Caco-2 (cell line): ENCODE results near the gene TNNI2. TPM values are rescaled to one million over a fixed set of nuclear protein-coding genes. Genes with fewer than 3 reads are reported as not detected.

ENCODE experiments used
- BruUV-seq: library from RNA; stranded (reverse); fragments of 400-500 nt; replicated peaks from 2 replicates; lab custom pipeline; 2021; lab: Mats Ljungman, UMichigan
- CTCF ChIA-PET: fragments of 300-600 bp; sonication (Branson Sonifier 250); formaldehyde crosslinking; loops from one replicate; lab custom pipeline; 2022; ENCODE audit warnings: antibody characterized with exemption; lab: Charles Lee
- POLR2A ChIA-PET: fragments of 300-600 bp; sonication (Branson Sonifier 250); formaldehyde crosslinking; loops from one replicate; lab custom pipeline; 2022; ENCODE audit warnings: antibody characterized with exemption; lab: Charles Lee
- DNase-seq, 2 experiments: peaks; one replicate each; pipeline versions ENCODE4 v3.0.0 to v3.0.0-alpha.2; 2020 to 2022
- H3K27me3 ChIP-seq: replicated peaks from 2 replicates; pipeline ENCODE4 v1.6.0; 2011; ENCODE audit warnings: low read length; ENCODE audit not compliant: control insufficient read depth, insufficient read depth
- H3K36me3 ChIP-seq: 2 replicates; pipeline ENCODE4 v1.5.1; 2011; ENCODE audit warnings: low read length; ENCODE audit not compliant: control insufficient read depth, insufficient read depth
- H3K4me1 ChIP-seq: fragments of 250-450 bp; sonication (Bioruptor Pico); 2 replicates; pipeline ENCODE4 v1.5.1; 2020; ENCODE audit warnings: mild to moderate bottlenecking
- H3K4me3 ChIP-seq: 2 replicates; pipeline ENCODE4 v1.5.1; 2011; ENCODE audit warnings: low read depth, mild to moderate bottlenecking, control low read depth, low read length
- H3K9me3 ChIP-seq: fragments of 250-450 bp; sonication (Bioruptor Pico); 2 replicates; pipeline ENCODE4 v1.5.1; 2020; ENCODE audit warnings: mild to moderate bottlenecking, moderate library complexity
- H3K27ac Mint-ChIP-seq: one replicate; pipeline ENCODE4 v1.8.0; 2022; ENCODE audit warnings: mixed read lengths; ENCODE audit not compliant: unreplicated experiment
- H3K27me3 Mint-ChIP-seq: one replicate; pipeline ENCODE4 v1.8.0; 2022; ENCODE audit warnings: mixed read lengths; ENCODE audit not compliant: insufficient read depth, unreplicated experiment
- H3K36me3 Mint-ChIP-seq: one replicate; pipeline ENCODE4 v1.8.0; 2022; ENCODE audit warnings: mild to moderate bottlenecking, mixed read lengths; ENCODE audit not compliant: insufficient read depth, unreplicated experiment
- H3K4me1 Mint-ChIP-seq: one replicate; pipeline ENCODE4 v1.8.0; 2022; ENCODE audit warnings: low read depth, mixed read lengths; ENCODE audit not compliant: unreplicated experiment
- H3K4me3 Mint-ChIP-seq: one replicate; pipeline ENCODE4 v1.8.0; 2022; ENCODE audit warnings: mild to moderate bottlenecking, moderate library complexity, mixed read lengths; ENCODE audit not compliant: unreplicated experiment
- H3K9me3 Mint-ChIP-seq: one replicate; pipeline ENCODE4 v1.8.0; 2022; ENCODE audit warnings: mixed read lengths; ENCODE audit not compliant: unreplicated experiment
- intact Hi-C: fragments of 100-400 bp; cut with micrococcal nuclease; formaldehyde crosslinking; loops from one replicate; pipeline ENCODE4 v1.10.0; 2022; ENCODE audit not compliant: unreplicated experiment
- total RNA-seq: library from RNA; stranded (reverse); gene quantifications from 2 replicates; pipeline ENCODE4 v1.2.3, GENCODE V29; 2022
- TF ChIP-seq, protein P1 (sequence below), 2 experiments: fragments of 200-600 bp in 1 of 2; IDR thresholded peaks; 1 replicate in 1 of 2; 2 replicates in 1 of 2; pipeline versions ENCODE4 v1.5.1 to v1.8.0; 2011 to 2022; ENCODE audit warnings: antibody characterized with exemption in 1 of 2, control low read depth in 1 of 2, inconsistent platforms in 1 of 2, low read depth in 1 of 2, low read length in 1 of 2, mild to moderate bottlenecking in 1 of 2, moderate library complexity in 1 of 2; ENCODE audit not compliant: insufficient read depth in 1 of 2, severe bottlenecking in 1 of 2, unreplicated experiment in 1 of 2

TNNI2 gene
- total RNA-seq, 1 experiment from 2014 or later, result 8.6 TPM

DNA sequence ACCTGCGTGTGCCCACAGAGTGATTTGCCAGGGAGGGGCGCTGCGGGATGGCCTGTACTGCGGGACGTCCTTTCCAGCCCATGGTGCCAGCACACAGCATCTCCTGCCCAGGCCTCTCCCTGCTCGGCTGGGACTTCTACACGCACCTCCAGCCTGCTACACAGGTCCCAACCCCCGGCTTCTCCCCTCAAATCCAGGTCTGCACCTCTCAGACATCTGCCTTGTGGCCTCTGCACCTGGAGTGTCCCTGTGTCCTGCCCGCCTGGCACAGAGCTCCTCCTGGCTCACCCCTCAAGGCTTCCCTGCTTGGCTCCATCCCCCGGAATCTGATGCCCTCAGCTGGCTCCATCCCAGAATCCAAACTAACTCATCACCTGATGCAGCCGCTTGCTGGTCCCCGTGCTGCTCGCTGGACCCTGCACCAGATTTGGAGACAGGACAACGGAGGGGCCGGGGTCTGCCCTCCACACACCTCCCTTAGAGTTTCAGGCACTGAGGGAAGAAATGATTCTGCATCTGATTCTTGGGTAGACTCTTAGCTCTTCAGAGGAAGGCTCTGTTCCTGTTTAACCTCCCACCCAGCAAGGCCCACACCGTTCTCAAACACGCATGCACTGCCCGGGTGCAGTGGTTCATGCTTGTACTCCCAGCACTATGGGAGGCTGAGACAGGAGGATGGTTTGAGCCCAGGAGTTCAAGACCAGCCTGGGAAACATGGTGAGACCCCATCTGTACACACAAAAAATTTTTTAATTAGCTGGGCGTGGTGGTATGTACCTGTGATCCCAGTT lies 10.1 kb downstream of the TNNI2 start:
- Mint-ChIP-seq H3K36me3 (no peaks in the 10 kb centered on the region), H3K4me1 (peaks cover 11% of the 10 kb centered on the region), H3K4me3 (no peak overlapping the region), H3K9me3 (no peaks in the 10 kb centered on the region), H3K27me3 (no peaks in the 10 kb centered on the region), H3K27ac (no peak overlapping the region)
- ChIA-PET POLR2A (interaction anchor here (0.6 kb wide), 1 partner anchor 14 kb away, joined by 4 read pairs; the partner anchor contains the start of gene SYT8), CTCF (interaction anchor here (0.6 to 1.9 kb wide), 6 partner anchors 10 to 302 kb away, joined by 3 to 6 read pairs (median 4); partner anchors contain the start of gene TNNI2)
- Histone ChIP-seq H3K27me3 (no peaks in the 10 kb centered on the region), H3K4me1 (peaks cover 8% of the 10 kb centered on the region), H3K9me3 (no peaks in the 10 kb centered on the region), H3K4me3 (no peak overlapping the region), H3K36me3 (no peaks in the 10 kb centered on the region)
- intact Hi-C loops, result no loop called here
- no peak for DNase-seq
- no TSS peak for BruUV-seq
- TF ChIP-seq, protein P1, sequence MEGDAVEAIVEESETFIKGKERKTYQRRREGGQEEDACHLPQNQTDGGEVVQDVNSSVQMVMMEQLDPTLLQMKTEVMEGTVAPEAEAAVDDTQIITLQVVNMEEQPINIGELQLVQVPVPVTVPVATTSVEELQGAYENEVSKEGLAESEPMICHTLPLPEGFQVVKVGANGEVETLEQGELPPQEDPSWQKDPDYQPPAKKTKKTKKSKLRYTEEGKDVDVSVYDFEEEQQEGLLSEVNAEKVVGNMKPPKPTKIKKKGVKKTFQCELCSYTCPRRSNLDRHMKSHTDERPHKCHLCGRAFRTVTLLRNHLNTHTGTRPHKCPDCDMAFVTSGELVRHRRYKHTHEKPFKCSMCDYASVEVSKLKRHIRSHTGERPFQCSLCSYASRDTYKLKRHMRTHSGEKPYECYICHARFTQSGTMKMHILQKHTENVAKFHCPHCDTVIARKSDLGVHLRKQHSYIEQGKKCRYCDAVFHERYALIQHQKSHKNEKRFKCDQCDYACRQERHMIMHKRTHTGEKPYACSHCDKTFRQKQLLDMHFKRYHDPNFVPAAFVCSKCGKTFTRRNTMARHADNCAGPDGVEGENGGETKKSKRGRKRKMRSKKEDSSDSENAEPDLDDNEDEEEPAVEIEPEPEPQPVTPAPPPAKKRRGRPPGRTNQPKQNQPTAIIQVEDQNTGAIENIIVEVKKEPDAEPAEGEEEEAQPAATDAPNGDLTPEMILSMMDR (IDR thresholded peaks at IDR 0.05; ENCODE audit: insufficient read depth in 1 of 2, low read depth in 1 of 2, low read length in 1 of 2, severe bottlenecking in 1 of 2, unreplicated experiment in 1 of 2), result no peak

DNA sequence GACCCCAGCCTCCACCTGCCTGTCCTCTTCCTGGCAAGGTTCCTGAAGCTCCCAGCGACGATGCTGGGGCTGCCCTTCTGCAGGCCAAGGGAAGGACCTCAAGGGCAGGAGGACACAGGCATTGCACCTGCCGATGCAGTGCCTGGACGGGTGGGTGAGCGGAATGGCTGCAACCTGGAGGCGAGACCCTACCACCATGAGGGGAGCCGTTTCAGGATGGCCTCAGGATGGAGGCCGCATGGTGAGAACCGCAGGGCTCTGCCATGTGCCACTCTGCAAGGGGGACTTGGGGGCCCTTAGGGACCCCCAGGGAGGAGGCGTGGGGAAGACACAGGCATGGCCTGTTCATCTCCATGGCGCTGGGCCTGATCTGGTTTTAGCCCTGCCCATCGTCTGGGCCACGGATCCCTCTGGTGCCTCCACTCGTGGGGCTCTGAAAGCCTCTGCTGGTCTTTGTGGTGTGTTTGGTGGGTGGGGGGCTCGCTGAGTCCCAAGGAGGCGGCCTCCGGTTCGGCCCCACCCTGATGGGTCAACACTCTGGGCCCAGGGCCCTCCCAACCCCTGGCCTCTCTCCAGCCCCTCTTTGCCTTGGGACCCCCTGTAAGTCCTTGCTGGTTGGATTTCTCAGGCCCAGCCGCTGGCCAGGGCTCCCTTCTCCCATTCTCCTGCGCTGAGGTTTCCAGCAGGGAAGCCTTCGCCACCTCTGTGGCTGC lies 12.8 kb downstream of the TNNI2 start:
- ChIA-PET POLR2A (no interaction called here), CTCF (interaction anchor here (0.5 kb wide), 1 partner anchor 44 kb away, joined by 3 read pairs; no protein-coding TSS in a partner anchor)
- Histone ChIP-seq H3K4me1 (no peaks in the 10 kb centered on the region), H3K36me3 (no peaks in the 10 kb centered on the region), H3K4me3 (no peak overlapping the region), H3K27me3 (no peaks in the 10 kb centered on the region), H3K9me3 (no peaks in the 10 kb centered on the region)
- Mint-ChIP-seq H3K27ac (no peak overlapping the region), H3K4me1 (no peaks in the 10 kb centered on the region), H3K4me3 (no peak overlapping the region), H3K9me3 (no peaks in the 10 kb centered on the region), H3K27me3 (no peaks in the 10 kb centered on the region), H3K36me3 (no peaks in the 10 kb centered on the region)
- TF ChIP-seq, protein P1 (IDR thresholded peaks at IDR 0.05; ENCODE audit: insufficient read depth in 1 of 2, low read depth in 1 of 2, low read length in 1 of 2, severe bottlenecking in 1 of 2, unreplicated experiment in 1 of 2), result no peak
- intact Hi-C loops, result no loop called here
- no peak for DNase-seq
- BruUV-seq, result no TSS peak

DNA sequence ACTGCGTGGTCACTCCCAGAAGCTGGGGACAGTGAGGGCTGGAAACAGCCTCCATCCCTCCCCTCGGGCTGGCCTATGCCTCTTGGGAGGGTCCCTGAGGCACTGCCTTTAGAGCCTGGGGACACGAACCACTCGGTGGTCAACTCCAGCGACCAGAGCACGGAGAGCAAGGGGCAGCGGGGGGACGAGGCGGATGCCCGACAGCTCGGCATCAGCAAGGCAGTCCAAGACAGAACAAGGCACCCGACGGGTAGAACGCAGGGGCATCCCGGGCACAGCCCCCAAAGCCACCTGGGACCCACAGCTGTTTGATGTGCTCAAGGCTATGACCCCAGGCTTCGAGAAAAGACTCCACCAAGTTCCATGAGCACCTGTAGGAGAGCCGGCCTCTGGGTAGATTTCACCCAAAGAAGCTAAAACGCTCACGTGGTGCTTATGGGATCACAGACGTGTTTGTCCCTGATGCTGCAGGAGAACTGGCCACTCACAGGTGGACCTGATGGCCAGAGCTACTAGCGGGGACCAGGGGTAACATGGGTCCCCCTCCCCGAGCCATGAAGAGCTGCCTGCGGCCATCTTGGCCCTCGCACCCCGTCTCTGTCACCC lies 13.6 kb downstream of the TNNI2 start:
- H3K4me1 ChIP-seq, result no peaks in the 10 kb centered on the region
- H3K4me3 ChIP-seq, result no peak overlapping the region
- H3K27me3 ChIP-seq, result no peaks in the 10 kb centered on the region
- BruUV-seq, result no TSS peak
- TF ChIP-seq, protein P1 (IDR thresholded peaks at IDR 0.05; ENCODE audit: insufficient read depth in 1 of 2, low read depth in 1 of 2, low read length in 1 of 2, severe bottlenecking in 1 of 2, unreplicated experiment in 1 of 2), result no peak
- H3K4me1 Mint-ChIP-seq, result no peaks in the 10 kb centered on the region
- no peaks in the 10 kb centered on the region for H3K36me3 ChIP-seq
- intact Hi-C loops, result no loop called here
- no peak for DNase-seq
- H3K36me3 Mint-ChIP-seq, result no peaks in the 10 kb centered on the region
- H3K4me3 Mint-ChIP-seq, result no peak overlapping the region
- no peaks in the 10 kb centered on the region for H3K9me3 Mint-ChIP-seq
- H3K9me3 ChIP-seq, result no peaks in the 10 kb centered on the region
- no peaks in the 10 kb centered on the region for H3K27me3 Mint-ChIP-seq
- no peak overlapping the region for H3K27ac Mint-ChIP-seq
- CTCF ChIA-PET, result no interaction called here
- POLR2A ChIA-PET, result no interaction called here
